ENCODE measurements around the gene BEND2.
"Not testable (repeated sequence)": the region's sequence is repeated elsewhere in the genome, so short reads cannot be mapped to it uniquely, and the experiment has no call there.

BEND2 gene

GRCh38 chrX:18220786-18221185, at the start of gene BEND2:
TSS of gene BEND2 (minus strand) at chrX:18220886. CDS start at chrX:18220750, 136 bp downstream.
- no peak for DNase-seq (ENCODE audit: low read depth)
- TF ChIP-seq CTCF (conservative IDR thresholded peaks at IDR 0.05; ENCODE audit: low read depth, low read length), result no peak

DNA sequence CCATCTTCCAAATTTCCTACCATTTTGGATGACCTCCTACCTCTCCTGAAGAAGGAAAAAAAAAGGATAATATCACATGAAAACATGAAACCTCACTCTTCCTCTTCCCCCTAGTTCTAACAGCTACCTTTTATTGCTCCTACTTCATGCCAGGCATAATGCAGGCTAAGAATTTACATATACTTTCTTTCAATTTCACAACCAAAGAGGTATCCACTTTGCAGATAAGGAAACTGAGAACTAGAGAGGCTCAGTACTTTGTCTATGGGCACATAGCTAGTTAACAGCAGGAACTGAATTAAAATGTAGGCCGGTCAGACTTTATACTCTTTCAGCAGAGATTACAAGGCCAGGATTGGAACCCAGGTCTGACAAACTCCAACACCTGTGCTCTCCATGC, 34.4 kb upstream of the BEND2 start:
- TF ChIP-seq CTCF (conservative IDR thresholded peaks at IDR 0.05; ENCODE audit: low read depth, low read length), result no peak
- H3K4me3 ChIP-seq (ENCODE audit: low read length), result no peak overlapping the region
- DNase-seq (ENCODE audit: low read depth), result no peak

More at GRCh38 chrX:18220786-18221185, at the start of gene BEND2:
- H3K4me3 ChIP-seq (ENCODE audit: low read length), result no peak within 1 kb of the TSS

DNA sequence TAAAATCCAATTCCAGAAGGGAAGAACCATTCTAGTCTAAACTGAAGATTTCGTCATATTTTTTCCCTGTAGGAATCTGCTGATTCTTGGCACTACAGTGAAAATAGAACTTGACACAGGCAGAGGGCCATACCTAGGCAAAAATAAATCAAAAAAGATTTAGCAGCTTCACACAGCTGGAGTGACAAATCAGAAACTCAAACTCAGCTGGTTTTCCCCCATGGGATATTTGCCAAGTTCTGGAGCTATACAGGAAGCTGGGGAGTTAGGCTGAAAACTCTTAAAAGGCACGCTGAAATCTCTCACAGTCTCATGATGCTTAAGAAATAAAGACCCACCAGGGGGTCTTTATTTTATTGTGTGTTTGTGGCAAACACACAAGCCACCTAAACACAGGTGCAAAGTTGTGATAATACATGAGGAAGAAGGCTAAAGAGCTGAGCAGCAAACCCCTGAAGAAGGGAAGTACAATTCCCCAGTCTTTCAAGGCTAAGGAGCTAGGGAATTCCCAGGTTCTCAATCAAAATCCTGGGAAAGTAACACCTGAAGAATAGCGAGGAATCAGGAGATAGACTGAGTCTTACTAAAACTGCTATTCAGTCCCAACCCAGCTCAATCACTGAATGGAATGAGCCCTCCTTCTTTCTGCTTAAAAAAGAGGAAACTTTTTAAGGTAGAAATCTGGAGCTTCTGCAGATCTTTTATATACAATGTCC, 32.1 kb upstream of the BEND2 start:
- TF ChIP-seq CTCF (conservative IDR thresholded peaks at IDR 0.05; ENCODE audit: low read depth, low read length), result no peak
- no peak overlapping the region for H3K4me3 ChIP-seq (ENCODE audit: low read length)
- no peak for DNase-seq (ENCODE audit: low read depth)

GRCh38 chrX:18229646-18230045, 9.0 kb upstream of the BEND2 start:
- not testable (repeated sequence) for DNase-seq (ENCODE audit: low read depth); H3K4me3 ChIP-seq (ENCODE audit: low read length)

DNA sequence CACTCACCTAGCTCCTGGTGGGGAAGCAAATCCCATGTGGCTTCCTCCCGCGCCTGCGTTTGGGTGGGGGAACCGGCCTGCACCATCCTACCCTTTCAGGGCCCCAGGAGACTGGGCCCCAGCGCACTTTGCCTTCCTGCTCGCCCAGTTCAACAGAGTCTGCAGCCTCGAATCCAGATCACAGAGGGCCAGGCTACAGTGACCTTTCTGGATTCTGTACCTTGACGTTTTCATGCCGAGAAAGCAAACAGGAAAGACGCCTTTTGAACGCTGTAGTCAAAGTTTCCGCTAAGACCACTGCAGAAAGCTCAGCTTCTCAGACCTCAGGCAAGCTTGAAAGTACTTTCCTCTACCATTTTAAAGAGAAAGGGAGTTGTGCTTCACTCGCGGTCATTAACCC, 7.4 kb upstream of the BEND2 start:
- H3K4me3 ChIP-seq (ENCODE audit: low read length), result no peak overlapping the region
- no peak for TF ChIP-seq CTCF (conservative IDR thresholded peaks at IDR 0.05; ENCODE audit: low read depth, low read length)
- DNase-seq (ENCODE audit: low read depth), result no peak

GRCh38 chrX:18227458-18227857, 6.8 kb upstream of the BEND2 start:
- no peak for TF ChIP-seq CTCF (conservative IDR thresholded peaks at IDR 0.05; ENCODE audit: low read depth, low read length)
- DNase-seq (ENCODE audit: low read depth), result no peak

DNA sequence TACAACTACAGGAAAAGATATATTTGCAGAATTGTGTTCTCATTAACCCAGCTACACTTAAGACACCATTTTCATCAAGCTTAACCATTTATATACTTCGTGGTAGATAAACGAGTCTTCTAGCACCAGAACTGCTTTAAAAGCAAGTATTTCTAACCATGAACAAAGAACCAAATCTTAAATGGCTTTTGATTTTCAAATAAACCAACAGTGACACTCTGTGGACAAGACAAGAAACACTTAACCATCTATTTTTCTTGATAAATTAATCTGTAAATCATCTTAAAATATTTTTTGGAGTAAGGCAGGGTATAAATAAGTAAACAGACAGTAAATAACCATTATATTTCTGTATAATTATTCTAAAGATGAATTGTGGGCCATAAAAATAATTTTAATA, 10.2 kb downstream of the BEND2 start:
- H3K4me3 ChIP-seq (ENCODE audit: low read length), result no peak overlapping the region
- peak; percentile 0 for DNase-seq (ENCODE audit: low read depth)
- TF ChIP-seq CTCF (conservative IDR thresholded peaks at IDR 0.05; ENCODE audit: low read depth, low read length), result peak; percentile 7

More at GRCh38 chrX:18227458-18227857, 6.8 kb upstream of the BEND2 start:
- no peak overlapping the region for H3K4me3 ChIP-seq (ENCODE audit: low read length)
